Left hindlimb (tissue), 1 donor: Measurements from ENCODE around the gene ZFP36L2.

Experiments
- DNase-seq: peaks from one replicate; pipeline ENCODE4 v3.0.0-alpha.2; 2018

Gene ZFP36L2

DNA sequence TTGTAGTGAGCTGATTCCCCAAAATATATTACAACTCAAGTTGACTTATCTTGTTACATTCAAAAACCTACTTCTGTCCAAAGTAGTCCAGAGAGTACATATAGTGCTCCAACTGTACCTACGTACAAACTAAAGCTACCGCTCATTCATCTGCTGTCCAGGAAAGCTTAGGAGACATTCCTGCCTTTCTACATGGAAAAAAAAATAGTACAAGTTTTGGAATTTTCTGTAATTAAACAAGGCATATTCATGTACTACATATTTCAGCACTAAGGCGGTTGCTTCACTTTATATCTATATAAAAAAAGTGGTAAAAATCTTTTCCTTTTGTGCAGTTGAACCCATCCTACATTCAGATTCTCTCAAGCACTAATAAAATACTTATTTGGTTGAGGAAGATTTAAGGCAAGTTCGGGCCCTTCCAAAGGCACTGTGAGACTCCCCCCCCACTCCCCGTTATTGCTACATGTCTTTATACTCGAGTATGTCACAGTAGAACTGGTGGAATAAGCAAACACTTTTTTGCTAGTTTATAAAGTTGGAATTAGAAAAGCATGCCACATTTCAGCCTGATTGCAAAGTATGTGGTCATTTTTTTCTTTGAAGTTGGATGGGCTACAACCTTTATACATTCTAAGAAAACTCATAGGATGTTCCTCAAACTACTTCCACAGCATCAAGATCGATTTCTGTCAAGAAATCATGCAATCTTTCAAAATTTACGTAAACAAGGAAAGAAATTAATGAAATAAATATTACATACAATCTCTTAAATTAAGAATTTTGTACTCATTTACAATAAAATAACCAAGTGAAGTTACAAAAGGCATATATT is 3.7 kb downstream of the ZFP36L2 start:
- no peak for DNase-seq

DNA sequence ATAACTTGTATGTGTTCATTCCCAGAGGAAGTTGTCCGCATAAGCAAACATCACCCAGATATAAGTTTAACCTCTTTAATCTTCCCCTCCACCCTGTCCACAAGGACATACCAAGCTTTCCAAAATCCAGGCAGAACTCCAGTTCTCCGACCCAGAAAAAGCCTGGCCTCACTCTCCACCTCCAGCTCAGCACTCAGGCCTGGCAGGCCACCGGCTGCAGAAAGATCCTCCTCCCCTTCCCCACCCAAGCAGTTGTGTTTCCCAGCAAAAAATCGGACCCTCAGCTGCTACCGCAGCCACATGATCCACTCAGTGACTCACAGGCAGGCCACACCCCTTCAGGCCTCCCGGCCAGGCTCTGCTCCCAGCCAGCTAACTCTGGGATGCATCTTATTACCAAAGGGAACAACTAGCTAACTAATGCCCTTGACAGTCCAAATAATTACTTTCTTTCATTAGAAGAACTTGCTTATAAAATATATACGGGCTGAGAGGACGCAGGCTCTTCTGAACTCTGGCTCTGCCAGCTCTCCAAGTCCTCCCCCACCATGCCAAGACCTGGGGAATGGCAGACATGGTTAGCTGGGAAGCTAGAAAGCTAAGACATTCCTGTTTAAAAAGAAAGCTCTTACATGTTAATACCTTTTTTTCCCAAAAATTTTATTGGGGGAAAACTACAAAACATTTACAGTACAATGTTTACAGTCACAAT is 4.5 kb downstream of the ZFP36L2 start:
- peak; percentile 98 for DNase-seq

DNA sequence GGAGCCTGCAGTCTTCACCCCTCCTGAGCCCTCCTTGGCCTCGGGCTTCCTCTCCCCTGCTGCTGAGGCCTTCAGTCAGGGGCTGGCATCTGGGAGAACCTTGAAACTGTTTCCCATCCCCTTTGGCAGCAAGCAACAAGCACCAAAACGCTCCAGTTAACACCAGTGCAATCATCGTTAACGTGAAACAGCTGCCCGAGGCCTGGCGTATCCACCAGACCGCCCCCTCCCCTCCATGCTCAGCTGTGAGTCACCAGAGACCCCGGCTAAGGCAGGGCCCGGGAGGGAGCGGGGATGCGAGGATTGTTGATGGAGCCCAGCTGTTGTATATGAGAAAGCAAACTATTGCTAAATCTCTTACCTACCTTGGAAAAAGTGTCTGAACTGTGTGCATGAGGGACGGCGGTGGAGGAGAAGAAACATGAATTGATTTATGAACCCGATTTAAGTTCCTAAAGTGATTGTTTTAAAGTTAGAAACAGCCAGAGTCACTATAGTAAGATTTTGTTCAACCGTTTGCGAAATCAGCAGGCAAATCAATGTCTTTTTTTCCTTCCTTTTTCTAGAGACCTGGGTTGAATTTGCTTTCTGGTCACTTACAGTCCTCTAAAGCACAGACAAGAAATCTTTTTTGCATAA is 5.2 kb downstream of the ZFP36L2 start:
- DNase-seq, result peak; percentile 93

DNA sequence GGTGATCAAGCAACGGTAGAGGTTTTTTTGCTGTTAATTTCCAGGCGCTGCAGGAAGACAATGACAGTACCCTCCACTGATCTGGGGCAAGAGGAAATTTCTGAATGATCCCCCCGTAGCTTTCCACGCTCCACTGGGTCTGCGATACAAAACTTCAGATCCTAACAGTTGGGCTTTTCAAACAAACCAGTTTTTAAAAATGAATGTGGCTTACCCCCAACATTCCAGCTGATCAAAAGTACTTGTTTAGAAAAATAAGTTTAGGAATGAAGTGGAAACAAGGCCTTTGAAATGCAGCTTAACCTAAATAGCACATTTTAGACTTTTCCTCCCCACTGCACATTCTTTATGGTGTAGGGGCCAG is 5.7 kb downstream of the ZFP36L2 start:
- DNase-seq, result no peak

DNA sequence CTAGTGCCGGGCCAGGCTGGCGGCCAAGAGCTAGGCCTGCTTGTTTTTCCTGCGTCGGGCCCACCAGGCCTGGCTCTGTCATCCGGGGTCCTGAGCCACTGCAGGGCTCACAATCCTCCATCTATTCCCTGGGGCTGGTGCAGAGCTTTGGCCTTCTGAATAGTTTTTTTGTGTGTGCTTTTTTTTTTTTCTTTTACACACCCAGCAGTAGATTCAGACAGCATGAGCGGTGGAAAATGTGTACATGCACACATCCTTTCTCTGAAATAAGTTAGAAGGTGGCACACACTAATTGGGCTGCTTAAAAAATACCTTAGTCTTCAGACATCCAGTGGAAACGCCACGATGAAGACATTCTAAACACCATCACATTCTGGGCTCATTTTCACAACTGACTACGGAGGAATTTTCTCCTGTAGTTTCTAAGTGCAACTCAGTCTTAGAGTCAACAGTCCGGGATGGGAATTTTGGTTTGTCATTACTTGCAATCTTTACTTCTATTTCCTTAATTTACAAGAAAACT is 6.1 kb downstream of the ZFP36L2 start:
- DNase-seq, result no peak

DNA sequence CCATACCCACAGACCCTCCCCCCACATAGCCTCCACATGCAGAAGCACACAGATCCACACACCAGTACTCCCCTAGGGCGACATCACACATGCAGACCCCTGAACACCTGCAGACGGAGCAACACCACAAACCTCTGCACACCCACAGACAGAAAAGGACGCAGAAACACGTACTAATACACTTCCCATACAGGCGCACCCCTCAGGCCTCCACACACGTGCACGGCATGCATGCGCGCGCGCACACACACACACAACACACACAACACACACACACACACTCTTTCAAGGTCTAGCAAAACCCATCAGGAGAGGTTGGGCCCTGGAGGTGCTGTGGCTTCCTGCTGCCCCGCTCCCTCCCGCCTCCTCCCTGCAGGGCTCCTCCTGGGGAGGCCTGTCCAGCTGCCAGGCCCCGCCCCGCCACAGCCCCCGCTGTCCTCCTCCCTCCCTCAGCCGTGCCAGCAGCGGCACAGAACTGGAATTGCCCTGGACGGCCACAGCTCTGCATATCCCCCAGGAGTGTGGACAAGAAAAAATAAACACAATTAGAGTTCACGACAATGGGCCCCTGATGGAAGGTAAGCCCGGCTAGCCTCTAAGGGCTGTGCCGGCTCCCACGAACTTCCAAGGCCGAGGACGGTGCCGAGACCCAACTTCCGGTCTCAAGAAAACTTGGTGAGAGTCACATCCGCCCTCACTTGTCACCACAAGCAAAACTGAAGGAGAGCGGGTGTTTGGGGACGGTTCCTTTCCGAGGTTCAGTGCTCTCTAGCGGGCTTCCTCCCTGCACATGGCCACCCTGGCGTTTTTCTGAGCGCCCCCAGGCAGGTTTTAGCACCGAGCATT is 6.8 kb downstream of the ZFP36L2 start:
- DNase-seq, result peak; percentile 90

DNA sequence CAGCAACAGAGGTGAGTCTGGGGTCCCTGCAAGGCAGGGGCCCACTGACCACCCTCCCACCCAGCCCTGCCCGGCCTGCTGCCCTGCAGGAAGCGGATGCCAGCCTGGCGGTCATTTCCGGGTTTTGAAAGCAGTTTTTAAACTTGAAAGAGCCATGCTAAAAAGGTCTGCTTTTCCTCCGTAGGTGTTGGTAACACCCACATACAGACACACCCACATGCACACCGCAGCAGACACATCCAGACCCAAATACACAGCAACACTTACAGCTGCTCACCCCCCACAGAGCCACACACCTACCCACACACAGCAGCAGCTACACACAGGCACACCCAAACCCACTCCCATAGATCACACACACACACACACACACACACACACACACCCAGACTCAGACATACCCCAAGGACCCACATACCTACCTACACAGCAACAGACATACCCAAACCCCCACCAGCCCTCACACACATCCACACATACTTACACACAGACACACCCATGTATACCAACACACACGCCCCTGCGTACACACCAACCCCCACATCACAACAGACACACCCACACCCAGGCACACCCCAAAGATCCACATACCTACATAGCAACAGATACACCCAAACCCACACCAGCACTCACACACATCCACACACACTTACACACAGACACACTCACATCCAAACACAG is 7.6 kb downstream of the ZFP36L2 start:
- DNase-seq, result no peak

DNA sequence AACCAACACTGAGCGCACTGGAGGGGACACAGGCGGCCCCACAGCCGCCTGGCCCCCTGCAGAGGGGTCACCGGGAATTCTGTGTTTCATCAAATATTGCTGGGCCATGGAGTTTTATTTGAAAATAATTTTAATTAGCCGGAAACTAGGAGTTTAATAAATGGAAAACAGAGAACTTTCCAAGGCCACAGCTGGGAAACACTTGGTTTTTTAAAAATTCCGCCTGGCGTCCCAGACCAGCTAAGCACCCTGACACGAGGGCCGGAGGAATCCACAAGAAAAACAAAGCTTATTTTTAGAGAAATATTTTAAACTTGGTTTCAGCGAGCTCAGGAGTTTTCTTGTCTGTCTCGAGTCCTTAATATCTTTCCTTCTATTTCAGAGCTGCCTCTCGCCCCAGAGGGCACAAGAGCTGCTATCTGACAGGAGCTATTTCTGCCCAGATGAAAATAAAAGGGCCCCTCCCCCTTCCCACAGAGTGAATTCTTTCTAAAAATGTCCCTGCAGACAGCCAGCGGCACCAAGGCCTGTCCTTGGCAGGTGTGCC is 8.2 kb downstream of the ZFP36L2 start:
- no peak for DNase-seq

DNA sequence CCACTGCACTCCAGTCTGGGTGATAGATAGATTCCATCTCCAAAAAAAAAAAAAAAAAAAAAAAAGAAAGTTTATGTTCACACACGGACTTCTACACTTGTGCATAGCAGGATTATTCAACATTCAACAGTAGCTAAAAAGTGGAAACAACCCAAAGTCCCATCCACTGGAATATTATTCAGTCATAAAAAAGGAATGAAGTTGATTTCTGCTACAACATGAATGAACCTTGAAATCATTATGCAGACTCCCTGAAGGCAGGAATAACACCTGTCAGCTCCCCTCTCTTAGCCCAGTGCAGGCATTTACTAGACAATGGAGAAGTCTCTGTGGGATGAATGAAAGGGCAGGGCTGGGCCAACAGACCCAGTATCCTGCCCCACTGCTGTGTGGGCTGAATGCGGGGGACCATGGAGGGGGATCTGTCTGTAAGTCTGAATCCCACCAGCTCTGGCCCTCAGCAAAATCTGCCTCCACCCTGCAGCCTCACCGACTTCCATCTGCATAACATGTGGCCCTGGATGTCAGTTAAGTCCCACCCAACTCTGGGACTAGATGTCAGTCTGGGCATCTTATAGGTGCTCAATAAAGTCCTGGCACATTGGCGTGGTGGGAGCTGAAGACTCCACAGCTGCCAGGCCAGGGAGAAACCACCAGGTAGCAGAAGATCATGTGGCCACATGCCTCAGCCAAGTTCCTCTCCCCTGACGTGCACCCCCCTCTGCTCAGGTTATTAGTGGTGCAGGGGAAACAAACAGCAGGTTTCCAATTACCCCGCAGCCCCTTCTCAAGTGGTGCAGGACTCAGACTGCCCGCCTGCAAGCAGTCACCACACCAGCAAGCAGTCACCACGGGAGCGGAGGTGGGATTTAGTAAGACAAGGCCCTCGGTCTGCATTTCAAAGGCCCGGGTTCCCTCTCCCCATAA is 8.9 kb downstream of the ZFP36L2 start:
- DNase-seq, result peak; percentile 55

DNA sequence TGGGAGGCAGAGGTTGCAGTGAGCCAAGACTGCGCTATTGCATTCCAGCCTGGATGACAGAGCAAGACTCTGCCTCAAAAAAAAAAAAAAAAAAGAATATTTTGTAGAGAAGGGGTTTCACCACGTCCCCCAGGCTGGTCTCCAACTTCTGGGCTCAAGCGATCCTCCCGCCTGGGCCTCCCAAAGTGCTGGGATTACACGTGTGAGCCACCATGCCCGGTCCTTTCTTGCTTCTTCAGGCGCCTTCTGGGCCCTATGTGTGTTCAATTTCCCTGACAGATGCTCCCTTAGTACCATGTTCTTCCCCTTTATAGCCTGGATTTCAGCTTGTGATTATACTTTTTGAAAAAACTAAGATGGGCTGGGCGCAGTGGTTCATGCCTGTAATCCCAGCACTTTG is 9.8 kb downstream of the ZFP36L2 start:
- no peak for DNase-seq

DNA sequence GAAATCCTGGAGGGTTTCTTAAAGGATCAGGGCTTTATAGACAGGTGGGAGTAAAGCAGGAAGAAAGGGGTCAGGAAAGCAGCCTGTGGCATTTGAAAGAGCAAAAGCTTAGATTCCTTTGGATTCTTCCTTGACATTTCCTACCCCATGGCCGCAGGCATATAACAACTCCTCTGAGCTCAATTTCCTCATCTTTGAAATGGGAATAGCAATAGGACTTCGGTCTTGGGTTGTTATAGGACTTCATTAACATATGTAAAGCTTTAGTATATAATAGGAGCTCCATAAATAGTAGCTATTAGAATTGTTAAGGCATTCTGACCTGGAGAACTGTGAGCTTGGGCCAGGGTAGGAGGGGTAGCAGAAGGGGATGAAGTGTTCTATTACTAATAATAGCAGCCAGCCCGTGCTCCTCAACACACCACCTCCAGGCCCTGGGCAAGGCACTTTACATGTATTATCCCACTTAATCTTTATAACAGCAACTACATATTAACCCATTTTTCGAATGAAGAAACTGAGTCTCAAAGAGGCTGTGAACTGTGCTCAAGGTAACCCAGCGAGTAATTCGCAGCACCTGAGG is 10.6 kb downstream of the ZFP36L2 start:
- DNase-seq, result no peak

DNA sequence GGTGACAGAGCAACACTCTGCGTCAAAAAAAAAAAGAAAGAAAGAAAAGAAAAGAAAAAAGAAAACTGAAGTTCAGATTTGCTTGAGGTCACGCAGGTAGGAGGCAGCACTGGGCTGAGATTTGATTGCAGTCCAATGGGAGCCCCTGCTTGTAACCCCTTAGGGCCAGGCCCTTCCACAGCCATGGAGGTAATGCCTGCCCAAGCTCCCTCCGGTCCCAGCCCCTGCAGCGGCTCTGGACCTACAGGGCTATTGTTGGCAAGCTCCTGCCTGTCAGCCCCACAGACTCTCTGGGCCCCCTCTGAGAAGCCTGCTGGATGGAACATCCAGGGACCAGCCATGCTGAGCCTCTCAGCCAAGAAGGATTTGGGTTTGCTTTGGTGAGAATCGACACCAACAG is 12.2 kb downstream of the ZFP36L2 start:
- DNase-seq, result no peak

DNA sequence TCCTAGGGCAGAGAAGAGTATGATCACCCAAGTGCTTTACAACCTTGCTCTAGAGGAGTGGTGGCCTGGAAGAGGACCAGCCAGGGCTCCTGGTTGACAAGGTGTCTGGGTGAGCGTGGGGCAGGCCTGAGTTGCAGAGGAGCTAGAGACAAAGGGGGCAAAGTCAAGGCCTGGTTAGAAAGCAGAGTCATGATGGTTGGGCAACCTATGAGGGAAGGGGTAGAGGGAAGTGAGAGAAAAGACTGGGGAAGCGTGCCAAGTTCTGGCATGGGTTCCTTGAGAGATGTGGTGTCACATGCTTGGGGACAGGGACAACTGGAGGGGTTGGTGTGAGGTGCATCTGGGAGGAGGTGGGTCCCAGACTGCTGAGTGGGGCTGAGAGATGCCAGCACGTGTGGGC is 13.5 kb downstream of the ZFP36L2 start:
- no peak for DNase-seq

DNA sequence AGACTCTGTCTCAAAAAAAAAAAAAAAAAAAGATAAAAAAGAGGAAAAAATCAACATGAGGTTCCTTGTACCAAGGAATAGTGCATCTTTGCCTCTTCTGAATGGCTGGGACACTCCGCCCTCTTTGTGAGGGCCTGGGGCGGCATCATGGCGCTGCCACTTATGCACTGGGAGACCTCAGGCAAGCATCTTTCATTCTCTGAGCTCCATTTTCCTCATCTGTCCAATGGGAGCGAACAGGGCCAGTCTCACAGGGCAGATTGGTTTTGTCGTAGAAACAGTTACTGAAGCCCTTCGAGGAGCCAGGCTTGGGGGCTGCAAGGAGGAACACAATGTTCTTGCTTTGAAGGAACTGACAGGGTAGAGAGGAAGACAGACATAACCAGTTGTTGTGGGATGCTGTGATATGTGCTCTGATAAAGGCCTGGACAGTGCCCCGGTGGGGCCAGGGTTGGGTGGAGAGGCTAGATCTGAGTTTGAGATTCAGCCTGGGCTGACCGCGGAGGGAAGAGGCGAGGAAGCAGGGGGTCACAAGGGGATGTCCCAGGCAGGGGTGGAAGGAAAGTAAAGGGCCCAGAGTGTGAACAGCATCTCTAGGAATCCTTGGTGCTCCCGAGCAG is 14.1 kb downstream of the ZFP36L2 start:
- DNase-seq, result no peak

DNA sequence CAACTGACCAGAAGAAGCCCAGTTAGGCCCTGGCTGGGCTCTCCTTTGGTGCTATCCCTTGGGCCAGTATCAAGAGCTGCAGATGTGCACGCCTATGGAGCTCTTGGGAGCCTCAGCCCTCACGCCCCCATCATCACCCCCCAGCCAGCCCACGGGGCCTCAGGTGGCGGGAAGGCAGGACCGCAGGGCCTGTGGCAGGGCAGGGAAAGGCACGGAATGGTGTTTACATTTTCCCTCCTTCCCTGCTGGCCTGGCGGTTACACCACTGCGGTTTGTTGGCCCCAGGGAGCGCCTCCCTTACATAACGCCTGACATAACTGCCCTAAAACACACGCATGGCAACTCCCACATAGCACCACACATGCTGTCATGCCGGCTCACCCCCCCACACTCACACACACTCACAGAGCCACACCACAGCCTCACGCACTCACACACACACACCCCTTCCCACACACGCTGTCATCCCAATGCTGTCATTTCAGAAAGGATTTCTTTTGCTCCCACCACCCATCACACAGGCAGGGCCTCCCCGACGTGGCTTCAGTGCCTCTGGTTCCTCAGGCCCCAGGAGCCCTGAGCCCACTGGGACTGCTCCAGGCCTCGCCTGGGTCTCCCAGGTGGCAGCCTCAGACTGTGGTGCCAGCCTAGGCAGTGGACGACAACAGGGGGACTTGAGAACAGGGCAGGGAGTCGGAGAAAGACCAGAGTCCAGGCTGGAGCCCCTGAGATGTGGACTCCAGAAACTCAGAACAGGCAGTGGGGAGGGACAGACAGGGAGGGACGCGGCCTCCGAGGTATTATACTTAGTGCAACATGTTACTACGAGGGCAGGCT is 15.7 kb downstream of the ZFP36L2 start:
- DNase-seq, result peak; percentile 80

DNA sequence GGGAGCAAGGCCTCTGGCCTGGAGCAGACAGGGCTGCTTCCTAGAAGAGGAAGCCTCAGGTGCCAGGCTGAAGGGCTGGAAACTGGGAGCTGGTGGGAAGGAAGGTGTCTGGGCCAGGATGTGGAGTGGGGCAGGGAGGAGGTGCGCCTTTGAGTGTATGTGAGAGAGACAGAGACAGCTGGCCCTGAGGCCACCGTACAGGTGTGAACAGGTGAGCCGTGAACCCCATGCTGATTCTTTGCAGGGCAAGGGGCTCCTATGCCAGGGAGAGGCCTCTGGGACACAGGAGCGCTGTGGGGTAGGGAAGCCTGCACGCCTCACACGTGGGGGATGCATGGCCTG is 16.3 kb downstream of the ZFP36L2 start:
- DNase-seq, result no peak

DNA sequence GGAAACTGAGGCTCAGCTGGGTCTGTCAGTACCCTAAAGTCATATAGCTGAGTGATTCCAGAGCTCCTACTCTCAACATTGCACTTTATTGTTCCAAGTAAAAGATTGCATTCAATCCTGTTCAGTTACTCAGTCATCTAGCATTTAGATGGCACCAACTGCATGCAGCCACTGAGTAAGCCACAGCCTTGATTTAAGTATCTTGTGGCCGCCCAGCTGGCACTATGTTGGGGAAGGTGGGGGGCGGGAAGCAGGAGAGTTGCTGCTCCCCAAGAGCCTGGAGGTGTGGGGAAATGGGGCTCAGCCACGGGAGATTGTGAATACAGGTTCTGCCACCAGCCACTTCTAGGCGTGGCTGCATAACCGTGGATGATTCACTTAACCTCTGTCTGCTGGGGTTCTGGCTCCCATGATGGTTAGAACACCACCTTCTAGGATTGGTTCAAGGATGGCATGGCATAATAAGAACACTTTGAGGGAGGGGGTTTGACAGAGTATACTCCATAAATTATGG is 17.1 kb downstream of the ZFP36L2 start:
- DNase-seq, result no peak

DNA sequence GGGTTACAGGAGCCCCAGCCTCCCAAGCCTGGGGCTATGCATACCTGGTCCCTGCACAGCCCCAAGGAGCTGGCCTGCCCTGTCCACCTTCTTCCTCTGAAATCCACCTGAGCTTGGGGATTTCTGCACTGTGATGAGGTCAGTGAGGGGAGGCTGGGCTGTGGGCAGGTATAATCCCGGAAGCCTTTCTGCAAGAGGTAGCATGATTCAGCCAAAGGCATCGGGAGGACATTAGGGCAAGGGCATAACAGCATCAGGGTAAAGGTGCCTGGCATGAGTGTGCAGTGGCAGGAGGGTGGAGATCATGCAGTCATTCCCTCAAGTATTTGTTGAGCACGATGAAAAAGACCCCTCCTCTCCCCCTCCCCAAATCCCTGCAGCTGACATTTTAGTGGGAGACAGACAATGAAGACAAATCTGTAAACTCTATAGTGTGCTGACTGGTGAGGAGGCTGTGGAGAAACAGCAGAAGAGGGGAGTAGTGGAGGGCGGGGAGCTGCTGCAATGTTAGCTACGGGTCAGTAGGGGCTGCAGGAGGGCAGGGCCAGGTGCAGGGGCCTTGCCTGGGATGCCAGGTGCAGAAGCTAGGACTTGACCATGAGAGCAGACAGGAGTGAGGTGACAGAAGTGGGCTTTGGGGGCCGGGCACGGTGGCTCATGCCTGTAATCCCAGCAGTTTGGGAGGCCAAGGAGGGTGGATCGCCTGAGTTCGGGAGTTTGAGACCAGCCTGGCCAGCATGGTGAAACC is 18.7 kb downstream of the ZFP36L2 start:
- no peak for DNase-seq
